NT2/D1 (cell line): ENCODE data around the gene RPS6KC1.

Experiments used
- DNase-seq: peaks from one replicate; pipeline ENCODE4 v3.0.0-alpha.2; 2011; ENCODE audit warnings: low read depth, low spot score
- H3K27me3 ChIP-seq: 2 replicates; pipeline ENCODE4 v1.6.0; 2011; ENCODE audit warnings: mild to moderate bottlenecking; ENCODE audit not compliant: insufficient read length, insufficient read depth
- H3K36me3 ChIP-seq: 2 replicates; pipeline ENCODE4 v1.6.1; 2011; ENCODE audit warnings: mild to moderate bottlenecking, low read length, mixed read lengths; ENCODE audit not compliant: insufficient read depth, insufficient read length
- H3K4me1 ChIP-seq: 2 replicates; pipeline ENCODE4 v1.5.1; 2011; ENCODE audit not compliant: insufficient read depth, insufficient read length
- H3K4me3 ChIP-seq: 2 replicates; pipeline ENCODE4 v1.5.1; 2011; ENCODE audit warnings: low read depth; ENCODE audit not compliant: insufficient read length
- H3K9ac ChIP-seq: 2 replicates; pipeline ENCODE4 v1.6.0; 2011; ENCODE audit warnings: low read depth; ENCODE audit not compliant: insufficient read length
- H3K9me3 ChIP-seq: 2 replicates; pipeline ENCODE4 v1.5.1; 2011; ENCODE audit warnings: mild to moderate bottlenecking, low read length; ENCODE audit not compliant: insufficient read depth
- SUZ12 ChIP-seq: IDR thresholded peaks from 2 replicates; pipeline ENCODE4 v1.6.1; 2011; ENCODE audit not compliant: insufficient read length, insufficient read depth; ENCODE audit errors: extremely low read depth
- YY1 ChIP-seq: IDR thresholded peaks from 2 replicates; pipeline ENCODE4 v1.6.1; 2011; ENCODE audit not compliant: insufficient read length, insufficient read depth
- ZNF274 ChIP-seq: IDR thresholded peaks from 2 replicates; pipeline ENCODE4 v1.6.1; 2011; ENCODE audit warnings: mild to moderate bottlenecking, low read depth, low read length

The RPS6KC1 gene

DNA sequence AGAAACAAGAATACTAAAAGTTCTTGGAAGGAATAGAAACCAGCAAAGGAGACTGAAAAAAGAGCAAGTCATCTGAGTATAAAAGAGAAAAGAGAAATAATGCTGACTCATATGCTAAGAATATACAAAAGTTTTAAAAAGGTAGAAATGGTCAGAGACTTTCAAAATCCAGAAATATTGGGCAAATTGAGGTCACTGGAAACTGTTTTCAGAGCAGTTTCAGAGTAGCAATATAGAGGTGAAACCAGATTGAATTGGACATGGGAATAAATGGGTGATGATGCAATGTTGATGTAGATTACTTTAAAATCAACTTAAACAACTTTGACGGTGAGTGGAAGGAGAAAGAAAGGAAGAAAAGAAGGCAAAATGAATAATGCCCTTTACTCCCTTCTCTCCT, 1.8 kb upstream of the RPS6KC1 start:
- no peak for DNase-seq
- Histone ChIP-seq H3K9ac (no peak overlapping the region), H3K4me1 (no peaks in the 10 kb centered on the region), H3K9me3 (no peaks in the 10 kb centered on the region), H3K36me3 (peaks cover 6% of the 10 kb centered on the region), H3K4me3 (no peak overlapping the region), H3K27me3 (no peaks in the 10 kb centered on the region)
- no peak for TF ChIP-seq SUZ12
- no peak for TF ChIP-seq ZNF274
- no peak for TF ChIP-seq YY1

GRCh38 chr1:213050745-213051126, 305 bp upstream of the RPS6KC1 start:
- no peak for TF ChIP-seq YY1
- no peak for TF ChIP-seq SUZ12
- TF ChIP-seq ZNF274: no peak
- H3K9ac ChIP-seq: peak overlapping the region; percentile 94
- peaks cover 6% of the 10 kb centered on the region for H3K36me3 ChIP-seq
- H3K9me3 ChIP-seq: no peaks in the 10 kb centered on the region
- H3K4me3 ChIP-seq: peak overlapping the region; percentile 95
- DNase-seq: no peak
- H3K27me3 ChIP-seq: no peaks in the 10 kb centered on the region
- no peaks in the 10 kb centered on the region for H3K4me1 ChIP-seq

DNA sequence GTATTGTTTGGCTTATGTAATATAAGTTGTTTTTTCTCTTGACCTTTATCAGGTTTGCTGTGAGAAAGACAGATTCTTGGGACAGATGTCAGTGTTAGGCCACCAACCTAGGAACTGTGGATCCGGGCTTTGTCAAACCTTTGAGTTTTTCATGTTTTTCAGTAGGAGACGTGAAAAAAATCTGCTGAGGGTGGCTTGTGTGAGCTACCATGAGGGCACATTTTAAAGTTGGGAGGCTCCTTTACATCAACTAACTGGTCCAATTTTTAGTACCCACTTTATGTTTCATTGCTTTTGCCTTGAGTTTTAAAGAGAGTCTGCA, 801 bp downstream of the RPS6KC1 start:
- Histone ChIP-seq H3K4me3 (peak overlapping the region; percentile 95), H3K9me3 (no peaks in the 10 kb centered on the region), H3K9ac (peak overlapping the region; percentile 94), H3K4me1 (no peaks in the 10 kb centered on the region), H3K36me3 (peaks cover 6% of the 10 kb centered on the region), H3K27me3 (no peaks in the 10 kb centered on the region)
- DNase-seq: no peak
- TF ChIP-seq ZNF274 (no peak), SUZ12 (no peak), YY1 (no peak)

DNA sequence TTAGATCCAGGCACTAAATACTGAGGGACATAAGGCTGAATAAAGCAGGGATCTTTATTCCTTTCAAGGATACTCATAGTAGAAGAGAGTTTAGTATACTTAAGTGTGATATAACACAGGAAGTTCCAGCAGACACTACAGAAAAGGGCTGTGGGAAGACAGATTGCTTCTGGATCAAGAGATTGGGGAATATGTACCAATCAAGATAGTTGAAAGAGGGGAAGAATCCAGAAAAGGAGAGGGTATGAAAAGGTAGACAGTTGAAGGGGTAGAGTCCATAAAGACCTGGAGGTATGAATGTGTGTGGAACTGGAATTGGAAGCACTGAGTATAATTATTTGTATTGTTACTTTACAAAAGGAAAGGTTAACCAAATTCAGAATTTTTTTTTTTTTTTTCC, 2.4 kb downstream of the RPS6KC1 start:
- DNase-seq: no peak
- H3K27me3 ChIP-seq: no peaks in the 10 kb centered on the region
- TF ChIP-seq YY1 (no peak), SUZ12 (no peak), ZNF274 (no peak)
- H3K36me3 ChIP-seq: peaks cover 6% of the 10 kb centered on the region
- H3K4me1 ChIP-seq: no peaks in the 10 kb centered on the region
- no peaks in the 10 kb centered on the region for H3K9me3 ChIP-seq
- no peak overlapping the region for H3K4me3 ChIP-seq
- no peak overlapping the region for H3K9ac ChIP-seq

GRCh38 chr1:213054142-213054541, 3.1 kb downstream of the RPS6KC1 start:
- Histone ChIP-seq H3K9me3 (no peaks in the 10 kb centered on the region), H3K36me3 (peaks cover 6% of the 10 kb centered on the region), H3K4me3 (no peak overlapping the region), H3K9ac (no peak overlapping the region), H3K27me3 (no peaks in the 10 kb centered on the region), H3K4me1 (no peaks in the 10 kb centered on the region)
- TF ChIP-seq ZNF274: no peak
- TF ChIP-seq YY1: no peak
- TF ChIP-seq SUZ12: no peak
- DNase-seq: no peak

DNA sequence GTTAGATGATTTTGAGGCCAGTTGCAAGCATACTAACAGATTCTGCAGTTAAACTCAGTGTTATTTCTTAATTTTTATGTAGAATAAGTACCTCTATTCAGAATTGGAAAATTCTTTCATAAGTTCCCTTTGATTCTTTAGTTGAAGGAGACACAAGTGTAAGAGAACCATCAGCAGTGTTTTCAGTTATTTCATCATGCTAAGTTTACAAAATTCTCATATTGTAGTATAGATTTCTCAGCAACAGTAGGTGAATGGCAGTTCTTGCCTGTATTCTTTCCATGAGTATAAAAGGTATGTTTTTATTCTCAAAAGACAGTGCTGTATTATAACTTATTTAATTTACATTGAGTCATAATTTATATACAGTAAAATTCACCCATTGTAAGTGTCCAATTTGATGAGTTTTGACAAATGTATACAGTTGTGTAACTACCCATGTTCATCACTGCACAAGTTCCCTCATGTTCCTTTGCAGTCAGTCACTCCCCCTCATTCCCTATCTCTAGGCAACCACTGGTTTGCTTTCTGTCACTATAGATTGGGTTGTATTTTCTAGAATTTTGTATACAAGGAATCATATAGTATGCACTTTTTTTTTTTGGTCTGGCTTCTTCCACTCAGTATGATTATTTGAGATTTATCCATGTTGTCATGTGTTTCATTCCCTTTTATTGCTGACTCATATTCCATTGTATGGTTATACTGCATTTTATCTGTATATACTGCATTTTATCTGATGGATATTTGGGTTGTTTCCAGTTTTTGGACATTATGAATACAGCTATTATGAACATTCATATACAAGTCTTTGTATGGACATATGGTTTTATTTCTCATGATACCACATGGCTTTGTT, 3.9 kb downstream of the RPS6KC1 start:
- H3K4me1 ChIP-seq: no peaks in the 10 kb centered on the region
- TF ChIP-seq SUZ12 (no peak), ZNF274 (no peak), YY1 (no peak)
- H3K36me3 ChIP-seq: peaks cover 6% of the 10 kb centered on the region
- H3K4me3 ChIP-seq: no peak overlapping the region
- no peaks in the 10 kb centered on the region for H3K27me3 ChIP-seq
- H3K9me3 ChIP-seq: no peaks in the 10 kb centered on the region
- no peak overlapping the region for H3K9ac ChIP-seq
- DNase-seq: no peak

DNA sequence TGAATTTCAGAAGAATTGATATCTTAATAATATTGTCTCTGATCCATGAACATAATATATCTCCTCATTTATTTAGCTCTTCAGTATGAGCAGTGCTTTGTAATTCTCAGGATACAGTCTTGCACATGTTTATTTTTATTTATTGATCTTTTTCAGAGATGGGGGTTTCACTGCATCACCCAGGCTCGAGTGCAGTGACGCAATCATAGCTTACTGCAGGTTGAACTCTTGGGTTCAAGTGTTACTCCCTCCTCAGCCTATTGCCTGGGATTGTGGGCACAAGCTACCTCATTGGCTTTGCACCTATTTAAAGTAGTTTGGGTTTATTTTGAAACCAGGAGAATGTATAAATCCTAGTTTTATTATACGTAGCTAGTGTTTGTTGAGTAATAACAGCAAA, 4.7 kb downstream of the RPS6KC1 start:
- H3K36me3 ChIP-seq: peaks cover 6% of the 10 kb centered on the region
- TF ChIP-seq SUZ12 (no peak), YY1 (no peak), ZNF274 (no peak)
- H3K4me1 ChIP-seq: no peaks in the 10 kb centered on the region
- no peak overlapping the region for H3K4me3 ChIP-seq
- no peak for DNase-seq
- no peaks in the 10 kb centered on the region for H3K9me3 ChIP-seq
- H3K9ac ChIP-seq: no peak overlapping the region
- H3K27me3 ChIP-seq: no peaks in the 10 kb centered on the region
